Fibroblast of mammary gland (primary cell): ENCODE results near the gene NTNG1.

Experiments used
- DNase-seq: peaks from one replicate; pipeline ENCODE4 v3.0.0-alpha.2; 2010; ENCODE audit warnings: low read depth
- H3K4me3 ChIP-seq: 2 replicates; pipeline ENCODE4 v1.5.1; 2011; ENCODE audit warnings: low read depth, mild to moderate bottlenecking, low read length, moderate library complexity; ENCODE audit not compliant: control insufficient read depth
- CTCF ChIP-seq: conservative IDR thresholded peaks from 2 replicates; pipeline ENCODE4 v1.5.1; 2011; ENCODE audit warnings: low read depth, low read length, inconsistent platforms; ENCODE audit not compliant: control insufficient read depth, insufficient read depth

NTNG1 gene

GRCh38 chr1:107188160-107188559 lies 47.3 kb downstream of the NTNG1 start:
- no peak for DNase-seq
- H3K4me3 ChIP-seq, result no peak overlapping the region
- no peak for TF ChIP-seq CTCF

GRCh38 chr1:107194380-107194779 lies 53.5 kb downstream of the NTNG1 start:
- TF ChIP-seq CTCF, result no peak
- DNase-seq, result no peak
- H3K4me3 ChIP-seq, result no peak overlapping the region

DNA sequence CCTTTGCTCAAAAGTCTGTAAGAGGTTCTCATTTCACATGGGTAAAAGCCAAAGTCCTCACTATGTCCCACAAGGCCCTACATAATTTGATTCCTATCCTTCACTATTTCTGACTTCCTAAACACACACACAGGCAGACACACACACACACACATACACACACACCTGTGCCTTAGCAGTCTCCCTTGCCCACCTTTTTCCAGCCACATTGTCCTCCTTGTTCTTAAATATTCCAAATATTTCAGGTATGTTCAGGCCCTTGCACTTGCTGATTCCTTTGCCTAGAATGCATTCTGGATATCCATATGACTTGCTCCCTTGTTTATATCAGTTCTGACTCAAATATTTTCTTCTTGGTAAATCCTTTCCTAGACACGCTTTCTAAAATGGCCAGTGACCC lies 54.6 kb downstream of the NTNG1 start:
- DNase-seq, result no peak

DNA sequence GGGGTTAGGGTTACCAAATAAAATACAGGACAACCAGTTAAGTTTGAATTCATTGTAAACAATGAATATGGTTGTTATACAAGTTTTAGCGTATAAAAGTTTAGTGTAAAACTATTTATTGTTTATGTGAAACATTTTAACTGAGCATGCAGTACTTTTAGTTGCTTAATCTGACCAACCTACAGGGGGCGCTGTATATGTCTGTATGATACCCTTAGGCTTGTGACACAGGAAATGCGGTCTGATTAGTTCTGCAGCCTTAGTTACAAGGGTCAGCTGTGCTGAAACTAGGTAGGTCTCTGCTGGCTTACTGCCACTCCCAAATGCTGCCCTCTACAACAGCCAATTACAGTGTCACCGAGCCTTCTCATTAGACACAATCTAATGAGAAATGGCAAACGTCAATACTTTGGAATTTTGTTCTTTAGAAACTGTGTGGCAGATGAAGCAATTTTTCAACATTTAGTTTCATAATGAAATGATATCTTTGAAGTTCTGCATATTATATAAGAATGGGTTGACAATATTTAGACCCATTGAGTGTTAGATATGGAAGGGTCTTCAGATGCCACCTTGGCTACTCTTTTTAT lies 56.2 kb downstream of the NTNG1 start:
- no peak overlapping the region for H3K4me3 ChIP-seq
- TF ChIP-seq CTCF, result peak; percentile 31
- peak; percentile 21 for DNase-seq

More for the DNA sequence above, 54.6 kb downstream of the NTNG1 start:
- no peak for TF ChIP-seq CTCF
- no peak overlapping the region for H3K4me3 ChIP-seq

DNA sequence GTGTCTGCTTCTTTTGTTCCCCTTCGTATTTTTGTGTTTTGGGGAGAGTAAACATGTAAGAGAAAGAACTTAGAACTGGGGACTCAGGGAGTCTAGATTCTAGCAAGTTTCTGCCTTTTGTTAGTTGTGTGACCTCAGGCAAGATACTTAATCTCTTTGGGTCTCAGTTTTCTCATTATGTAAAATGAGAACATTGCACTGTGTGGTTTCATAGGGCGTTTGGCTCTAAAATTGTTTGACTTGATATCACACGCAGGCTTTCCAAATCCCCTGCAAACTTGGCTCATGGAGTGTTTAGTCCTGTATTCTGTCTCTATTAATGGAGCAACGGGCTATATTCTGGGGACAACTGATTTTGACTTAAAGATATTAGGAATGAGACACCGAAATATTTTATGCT lies 57.7 kb downstream of the NTNG1 start:
- no peak for DNase-seq
- H3K4me3 ChIP-seq, result no peak overlapping the region
- TF ChIP-seq CTCF, result no peak

- H3K4me3 ChIP-seq, result no peak overlapping the region
- TF ChIP-seq CTCF, result no peak
- no peak for DNase-seq
These were observed 59.8 kb downstream of the NTNG1 start for GRCh38 chr1:107200631-107201030.

- TF ChIP-seq CTCF, result no peak
- DNase-seq, result no peak
- no peak overlapping the region for H3K4me3 ChIP-seq
These were observed 61.2 kb downstream of the NTNG1 start for GRCh38 chr1:107202007-107202406.
